GM23338 (cell line): ENCODE results near the gene PLEKHM2. TPM values are rescaled to one million over a fixed set of nuclear protein-coding genes. Genes with fewer than 3 reads are reported as not detected.

Experiments used
- ATAC-seq: fragments of 200-7000 bp; cut with Tn5 transposase; 3 replicates; pipeline ENCODE4 v1.9.1; 2020
- DNase-seq: peaks from one replicate; pipeline ENCODE4 v3.0.0-alpha.2; 2015; ENCODE audit warnings: low spot score
- H2AFZ ChIP-seq: fragments of 200-600 bp; sonication (generic); 2 replicates; pipeline ENCODE4 v1.8.0; 2016; ENCODE audit warnings: antibody characterized with exemption, mild to moderate bottlenecking, moderate library complexity
- H3F3A ChIP-seq: fragments of 200-600 bp; sonication (generic); replicated peaks from 2 replicates; pipeline ENCODE4 v1.8.0; 2017; ENCODE audit warnings: antibody characterized with exemption, mixed run types, low read depth
- H3K27ac ChIP-seq: fragments of 200-600 bp; sonication (generic); 2 replicates; pipeline ENCODE4 v1.6.1; 2016; ENCODE audit warnings: low read depth
- H3K27me3 ChIP-seq: fragments of 200-600 bp; sonication (generic); 2 replicates; pipeline ENCODE4 v1.8.0; 2016; ENCODE audit warnings: mild to moderate bottlenecking, mixed run types, moderate library complexity; ENCODE audit not compliant: insufficient read depth
- H3K36me3 ChIP-seq: fragments of 200-600 bp; sonication (generic); 2 replicates; pipeline ENCODE4 v1.8.0; 2016; ENCODE audit warnings: mild to moderate bottlenecking; ENCODE audit not compliant: insufficient read depth
- H3K4me1 ChIP-seq: fragments of 200-600 bp; sonication (generic); 2 replicates; pipeline ENCODE4 v1.8.0; 2016; ENCODE audit warnings: mild to moderate bottlenecking, moderate library complexity; ENCODE audit not compliant: insufficient read depth
- H3K4me2 ChIP-seq: fragments of 200-600 bp; sonication (generic); 2 replicates; pipeline ENCODE4 v1.7.1; 2017; ENCODE audit warnings: mixed run types
- H3K4me3 ChIP-seq: fragments of 200-600 bp; sonication (generic); 2 replicates; pipeline ENCODE4 v1.6.1; 2016; ENCODE audit warnings: mixed run types
- H3K79me2 ChIP-seq: fragments of 200-600 bp; sonication (generic); replicated peaks from 2 replicates; pipeline ENCODE4 v1.8.0; 2017; ENCODE audit warnings: mild to moderate bottlenecking; ENCODE audit not compliant: insufficient read depth
- H3K9me2 ChIP-seq: fragments of 200-600 bp; sonication (generic); 2 replicates; pipeline ENCODE4 v1.8.0; 2017; ENCODE audit not compliant: insufficient read depth
- H4K20me1 ChIP-seq: fragments of 200-600 bp; sonication (generic); replicated peaks from 2 replicates; pipeline ENCODE4 v1.8.0; 2017; ENCODE audit warnings: mild to moderate bottlenecking; ENCODE audit not compliant: insufficient read depth
- H3K27ac Mint-ChIP-seq: 2 replicates; pipeline ENCODE4 v1.8.0; 2020; ENCODE audit warnings: inconsistent platforms, mild to moderate bottlenecking, moderate library complexity, mixed read lengths
- H3K27me3 Mint-ChIP-seq: 3 replicates; pipeline ENCODE4 v1.8.0; 2022; ENCODE audit warnings: low read depth, mild to moderate bottlenecking, moderate library complexity, mixed read lengths, inconsistent platforms; ENCODE audit not compliant: insufficient read depth, poor library complexity
- H3K36me3 Mint-ChIP-seq: 3 replicates; pipeline ENCODE4 v1.8.0; 2021; ENCODE audit warnings: low read depth, mild to moderate bottlenecking, inconsistent platforms, moderate library complexity, mixed read lengths
- H3K4me1 Mint-ChIP-seq: 3 replicates; pipeline ENCODE4 v1.8.0; 2020; ENCODE audit warnings: mild to moderate bottlenecking, inconsistent platforms, mixed read lengths
- H3K4me3 Mint-ChIP-seq: 3 replicates; pipeline ENCODE4 v1.8.0; 2021; ENCODE audit warnings: moderate library complexity, mild to moderate bottlenecking, inconsistent platforms, mixed read lengths
- H3K9me3 Mint-ChIP-seq: 3 replicates; pipeline ENCODE4 v1.8.0; 2020; ENCODE audit warnings: moderate library complexity, mild to moderate bottlenecking, inconsistent platforms, mixed read lengths
- CREB1 ChIP-seq: fragments of 250-450 bp; sonication (Bioruptor Pico); IDR thresholded peaks from 2 replicates; pipeline ENCODE4 v1.5.0; 2020; ENCODE audit warnings: low read depth, mild to moderate bottlenecking, moderate library complexity
- CTCF ChIP-seq, 2 experiments: fragments of 200-600 bp in 1 of 2; sonication (generic) in 1 of 2; conservative IDR thresholded peaks; 2 replicates each; pipeline versions ENCODE4 v1.5.1 to v1.6.1; 2016 to 2017; ENCODE audit warnings: antibody characterized with exemption in 2 of 2, low read depth in 2 of 2, mild to moderate bottlenecking in 2 of 2, moderate library complexity in 1 of 2
- ETS1 ChIP-seq: IDR thresholded peaks from 2 replicates; pipeline ENCODE4 v1.6.1; 2016; ENCODE audit warnings: antibody characterized with exemption
- EZH2 ChIP-seq: fragments of 200-600 bp; sonication (generic); IDR thresholded peaks from one replicate; pipeline ENCODE4 v1.8.0; 2017; ENCODE audit warnings: antibody characterized with exemption, mild to moderate bottlenecking, low read depth; ENCODE audit not compliant: unreplicated experiment
- EZH2phosphoT487 ChIP-seq: fragments of 200-600 bp; sonication (generic); IDR thresholded peaks from one replicate; pipeline ENCODE4 v1.8.1; 2018; ENCODE audit warnings: antibody characterized with exemption; ENCODE audit not compliant: unreplicated experiment
- JUNB ChIP-seq: IDR thresholded peaks from one replicate; pipeline ENCODE4 v1.6.1; 2016; ENCODE audit warnings: antibody characterized with exemption; ENCODE audit not compliant: unreplicated experiment
- NANOG ChIP-seq: IDR thresholded peaks from 2 replicates; pipeline ENCODE4 v1.6.1; 2016; ENCODE audit warnings: antibody characterized with exemption, borderline replicate concordance
- POLR2AphosphoS5 ChIP-seq: IDR thresholded peaks from 2 replicates; pipeline ENCODE4 v1.6.1; 2016; ENCODE audit warnings: antibody characterized with exemption, low read depth
- REST ChIP-seq: IDR thresholded peaks from one replicate; pipeline ENCODE4 v1.6.1; 2018; ENCODE audit warnings: antibody characterized with exemption; ENCODE audit not compliant: unreplicated experiment
- STAT1 ChIP-seq: IDR thresholded peaks from one replicate; pipeline ENCODE4 v1.6.1; 2016; ENCODE audit warnings: antibody characterized with exemption; ENCODE audit not compliant: unreplicated experiment
- ZNF114 ChIP-seq: fragments of 250-450 bp; sonication (Bioruptor Pico); IDR thresholded peaks from 2 replicates; pipeline ENCODE4 v1.5.0; 2020; ENCODE audit warnings: mild to moderate bottlenecking, moderate library complexity
- ZNF331 ChIP-seq: fragments of 250-450 bp; sonication (Bioruptor Pico); IDR thresholded peaks from 2 replicates; pipeline ENCODE4 v1.5.0; 2020; ENCODE audit warnings: low read depth, mild to moderate bottlenecking, moderate library complexity
- ZNF462 ChIP-seq: fragments of 250-450 bp; sonication (Bioruptor Pico); IDR thresholded peaks from 2 replicates; pipeline ENCODE4 v1.5.0; 2020; ENCODE audit warnings: mild to moderate bottlenecking, moderate library complexity
- polyA plus RNA-seq: library from polyadenylated mRNA; unstranded; fragments of >200 nt; fragmentation: Nextera tagmentation; extraction: Ambion mirVana; gene quantifications from 2 replicates; pipeline ENCODE4 v1.2.1, GENCODE V29; 2016
- total RNA-seq: library from RNA; depleted of rRNA; stranded (reverse); fragments of >200 nt; shearing (Covaris generic); gene quantifications from 2 replicates; pipeline ENCODE4 v1.2.3, GENCODE V29; 2014

Gene PLEKHM2
- total and polyA plus RNA-seq, 2 experiments from 2014 or later, result 11.2 to 40.0 TPM

- H4K20me1 ChIP-seq, result peaks cover 22% of the 10 kb centered on the region
- no peak for ATAC-seq
- no peak overlapping the region for H3K4me3 ChIP-seq
- H3K27me3 ChIP-seq, result no peaks in the 10 kb centered on the region
- peaks cover 10% of the 10 kb centered on the region for H3K79me2 ChIP-seq
- no peak for DNase-seq
- no peaks in the 10 kb centered on the region for H3K9me2 ChIP-seq
- no peaks in the 10 kb centered on the region for H3K36me3 ChIP-seq
- H3F3A ChIP-seq, result 0 out of 2 replicates have a peak, but pooled peaks cover 4% of the 10 kb centered on the region
- Mint-ChIP-seq H3K27me3 (peaks cover 7% of the 10 kb centered on the region), H3K4me1 (no peaks in the 10 kb centered on the region), H3K9me3 (no peaks in the 10 kb centered on the region), H3K4me3 (no peak overlapping the region), H3K27ac (no peak overlapping the region), H3K36me3 (peaks cover 6% of the 10 kb centered on the region; the same call in 1 of the 3 replicates)
- H3K27ac ChIP-seq, result no peak overlapping the region
- no peaks in the 10 kb centered on the region for H3K4me1 ChIP-seq
- TF ChIP-seq JUNB (no peak), EZH2 (no peak), ZNF462 (CRISPR knock-in tag) (no peak), POLR2AphosphoS5 (no peak), CREB1 (CRISPR knock-in tag) (no peak), NANOG (no peak), ETS1 (no peak), ZNF331 (CRISPR knock-in tag) (no peak), EZH2phosphoT487 (no peak), ZNF114 (no peak), STAT1 (no peak), CTCF (conservative IDR thresholded peaks at IDR 0.05; ENCODE audit: low read depth in 2 of 2) (no peak), REST (no peak)
- H2AFZ ChIP-seq, result no peak overlapping the region
- no peak overlapping the region for H3K4me2 ChIP-seq
Measured at GRCh38 chr1:15712168-15712567, 28.0 kb downstream of the PLEKHM2 start.
